Tibial artery (tissue), 4 donors: ENCODE measurements around the gene LARGE1.

Source experiments
- DNase-seq, 2 donors: peaks; one replicate each; pipeline ENCODE4 v3.0.0-alpha.2; 2019
- H3K27ac ChIP-seq, 2 donors: fragments of 200-600 bp; sonication (generic) in 1 of 2; 1 replicate in 1 of 2; 2 replicates in 1 of 2; pipeline ENCODE4 v1.5.1; 2018 to 2019; ENCODE audit warnings: mild to moderate bottlenecking in 1 of 2
- H3K27me3 ChIP-seq, 2 donors: fragments of 200-600 bp; sonication (generic) in 1 of 2; one replicate each; pipeline versions ENCODE4 v1.5.1 to v1.6.0; 2016 to 2019
- H3K36me3 ChIP-seq, 3 donors: fragments of 200-600 bp; sonication (generic) in 2 of 3; one replicate each; pipeline ENCODE4 v1.5.1; 2016 to 2019; ENCODE audit warnings: mild to moderate bottlenecking in 2 of 3
- H3K4me1 ChIP-seq, 4 donors: fragments of 200-600 bp; sonication (generic) in 2 of 4; 1 replicate in 3 of 4; 2 replicates in 1 of 4; pipeline ENCODE4 v1.5.1; 2016 to 2019
- H3K4me3 ChIP-seq, 2 donors: fragments of 200-600 bp; sonication (generic) in 1 of 2; 1 replicate in 1 of 2; 2 replicates in 1 of 2; pipeline ENCODE4 v1.5.1; 2018 to 2019; ENCODE audit warnings: mild to moderate bottlenecking in 2 of 2
- H3K9me3 ChIP-seq, 3 donors: fragments of 200-600 bp; sonication (generic) in 1 of 3; one replicate each; pipeline ENCODE4 v1.5.1; 2016 to 2019
- CTCF ChIP-seq, 2 experiments: fragments of 200-600 bp in 1 of 2; fragments of 450-650 bp in 1 of 2; IDR thresholded peaks; one replicate each; pipeline ENCODE4 v1.5.1; 2017 to 2019; ENCODE audit warnings: antibody characterized with exemption in 2 of 2, mild to moderate bottlenecking in 1 of 2, moderate library complexity in 1 of 2
- intact Hi-C: fragments of 100-400 bp; cut with DNase I; formaldehyde crosslinking; loops from one replicate; pipeline ENCODE4 v1.15.0; 2023; ENCODE audit warnings: low total_unique reads

The LARGE1 gene

GRCh38 chr22:33455036-33455435 lies 465.2 kb downstream of the LARGE1 start:
- no peaks in the 10 kb centered on the region for H3K27me3 ChIP-seq
- no peak for TF ChIP-seq CTCF (IDR thresholded peaks at IDR 0.05)
- H3K9me3 ChIP-seq = no peaks in the 10 kb centered on the region
- no peak overlapping the region for H3K4me3 ChIP-seq
- no peaks in the 10 kb centered on the region for H3K36me3 ChIP-seq
- no peaks in the 10 kb centered on the region for H3K4me1 ChIP-seq
- no peak for DNase-seq
- no peak overlapping the region for H3K27ac ChIP-seq
- intact Hi-C loops = no loop called here

DNA sequence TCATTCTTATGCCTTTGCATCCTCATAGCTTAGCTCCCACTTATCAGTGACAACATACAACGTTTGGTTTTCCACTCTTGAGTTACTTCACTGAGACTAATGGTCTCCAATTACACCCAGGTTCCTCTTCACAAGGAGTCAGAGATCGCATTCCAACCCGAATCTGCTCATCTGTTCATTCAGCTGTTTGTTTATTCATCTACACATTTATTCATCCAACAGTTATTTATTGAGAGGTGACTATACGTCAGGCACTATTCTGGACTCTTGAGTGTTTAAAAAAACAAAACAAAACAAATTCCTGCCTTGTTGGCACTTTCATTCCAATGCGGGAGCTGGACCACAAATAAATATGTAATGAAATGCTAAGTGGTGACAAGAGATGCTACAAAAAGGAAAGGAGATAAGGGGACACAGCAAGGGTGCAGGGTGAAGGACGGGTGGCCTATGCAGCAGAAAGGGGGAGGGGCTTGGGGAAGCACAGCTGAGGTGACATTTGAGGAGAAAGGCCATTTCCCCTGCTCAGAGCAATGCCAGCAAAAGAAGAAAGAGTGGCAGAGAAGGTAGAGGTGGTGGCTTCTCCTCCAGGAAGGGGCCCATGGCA lies 468.3 kb downstream of the LARGE1 start:
- TF ChIP-seq CTCF (IDR thresholded peaks at IDR 0.05) = no peak
- intact Hi-C loops = no loop called here
- Histone ChIP-seq H3K4me3 (no peak overlapping the region), H3K27me3 (no peaks in the 10 kb centered on the region), H3K27ac (no peak overlapping the region), H3K36me3 (no peaks in the 10 kb centered on the region), H3K9me3 (no peaks in the 10 kb centered on the region), H3K4me1 (no peaks in the 10 kb centered on the region)
- DNase-seq = no peak

- no peaks in the 10 kb centered on the region for H3K36me3 ChIP-seq
- H3K9me3 ChIP-seq = no peaks in the 10 kb centered on the region
- no peak for TF ChIP-seq CTCF (IDR thresholded peaks at IDR 0.05)
- intact Hi-C loops = no loop called here
- H3K27me3 ChIP-seq = no peaks in the 10 kb centered on the region
- no peaks in the 10 kb centered on the region for H3K4me1 ChIP-seq
- no peak overlapping the region for H3K27ac ChIP-seq
- no peak for DNase-seq
- no peak overlapping the region for H3K4me3 ChIP-seq
Measured at GRCh38 chr22:33450756-33451155, 469.5 kb downstream of the LARGE1 start.

GRCh38 chr22:33447733-33448132 lies 472.5 kb downstream of the LARGE1 start:
- TF ChIP-seq CTCF (IDR thresholded peaks at IDR 0.05) = no peak
- no peak overlapping the region for H3K4me3 ChIP-seq
- no peak overlapping the region for H3K27ac ChIP-seq
- no peak for DNase-seq
- H3K4me1 ChIP-seq = peaks cover 0 to 12% (median 3%) of the 10 kb centered on the region in 4 donors
- H3K36me3 ChIP-seq = no peaks in the 10 kb centered on the region
- intact Hi-C loops = no loop called here
- H3K27me3 ChIP-seq = no peaks in the 10 kb centered on the region
- H3K9me3 ChIP-seq = no peaks in the 10 kb centered on the region

DNA sequence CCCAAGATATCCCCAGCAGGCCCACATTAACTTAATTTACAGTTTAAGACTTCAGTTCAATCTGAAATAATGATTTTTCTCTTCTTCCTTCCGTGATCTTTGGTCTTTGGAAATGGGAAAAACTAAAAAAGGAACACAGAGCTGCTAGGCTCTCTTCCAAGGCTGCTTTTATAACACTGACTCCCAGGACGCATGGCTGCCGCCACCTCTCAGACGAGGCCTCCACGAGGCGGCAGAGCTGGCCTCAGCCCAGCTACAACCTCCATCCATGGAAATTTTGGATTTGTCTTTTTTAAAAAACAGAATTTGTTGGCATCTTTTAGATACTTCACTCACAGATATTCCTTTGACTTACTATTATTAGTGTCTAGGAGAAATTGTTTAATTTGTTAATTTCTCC lies 476.6 kb downstream of the LARGE1 start:
- H3K27me3 ChIP-seq = no peaks in the 10 kb centered on the region
- no peak for DNase-seq
- H3K27ac ChIP-seq = no peak overlapping the region
- H3K36me3 ChIP-seq = no peaks in the 10 kb centered on the region
- H3K4me3 ChIP-seq = no peak overlapping the region
- peaks cover 0 to 19% (median 3%) of the 10 kb centered on the region in 4 donors for H3K4me1 ChIP-seq
- H3K9me3 ChIP-seq = no peaks in the 10 kb centered on the region
- TF ChIP-seq CTCF (IDR thresholded peaks at IDR 0.05) = no peak
- intact Hi-C loops = no loop called here

GRCh38 chr22:33440756-33441155 lies 479.5 kb downstream of the LARGE1 start:
- Histone ChIP-seq H3K27ac (no peak overlapping the region), H3K4me1 (peaks cover 0 to 19% (median 6%) of the 10 kb centered on the region in 4 donors), H3K27me3 (no peaks in the 10 kb centered on the region), H3K4me3 (no peak overlapping the region), H3K9me3 (no peaks in the 10 kb centered on the region), H3K36me3 (no peaks in the 10 kb centered on the region)
- intact Hi-C loops = no loop called here
- DNase-seq = no peak
- TF ChIP-seq CTCF (IDR thresholded peaks at IDR 0.05) = no peak
